Stomach (tissue), 4 donors: ENCODE data around the gene FBXO41.

Source experiments
- CTCF ChIP-seq, 7 experiments: fragments of 450-650 bp in 4 of 7; fragments of 200-600 bp in 3 of 7; sonication (generic) in 3 of 7; IDR thresholded peaks; one replicate each; pipeline ENCODE4 v1.5.1; 2016 to 2019; ENCODE audit warnings: antibody characterized with exemption in 7 of 7, control low read depth in 2 of 7, mild to moderate bottlenecking in 1 of 7
- EP300 ChIP-seq: sonication (generic); formaldehyde crosslinking; IDR thresholded peaks from one replicate; pipeline ENCODE4 v1.6.1; 2017; ENCODE audit warnings: antibody characterized with exemption
- POLR2A ChIP-seq, 4 donors: fragments of 450-650 bp; IDR thresholded peaks; one replicate each; pipeline ENCODE4 v1.6.1; 2016; ENCODE audit warnings: antibody characterized with exemption in 4 of 4, control low read depth in 2 of 4, mild to moderate bottlenecking in 1 of 4, moderate library complexity in 1 of 4
- POLR2AphosphoS5 ChIP-seq, 3 donors: sonication (generic); formaldehyde crosslinking; IDR thresholded peaks; one replicate each; pipeline ENCODE4 v1.6.1; 2016; ENCODE audit warnings: antibody characterized with exemption in 3 of 3

DNA sequence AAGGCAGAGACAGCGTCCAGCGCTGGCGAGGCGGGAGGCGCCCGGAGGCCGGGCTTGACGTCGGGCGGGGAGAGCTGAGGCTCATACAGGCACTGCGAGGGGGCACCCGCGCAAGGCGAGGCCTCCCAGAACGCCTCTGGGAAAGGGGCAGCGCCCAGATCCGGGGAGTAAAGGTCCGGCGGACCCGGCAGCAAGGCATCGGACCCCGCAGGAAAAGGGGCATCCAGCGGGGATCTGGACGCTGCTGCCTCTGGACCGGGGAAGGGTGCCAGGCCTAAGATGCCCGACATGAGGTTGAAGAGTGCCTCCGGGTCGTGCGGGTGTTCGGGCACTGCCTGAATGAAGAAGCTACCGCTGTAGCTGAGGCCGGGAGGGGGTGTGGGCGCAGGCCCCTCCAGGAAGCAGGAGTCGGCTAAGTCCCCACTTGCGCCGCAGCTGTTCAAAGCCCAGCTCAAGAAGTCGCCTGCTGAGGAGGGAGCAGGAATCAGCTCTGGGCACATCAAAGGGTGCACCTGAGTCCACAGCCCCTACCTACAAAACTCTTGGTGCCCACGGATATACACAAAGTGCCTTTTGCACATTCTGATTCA lies 8.1 kb upstream of the FBXO41 start:
- TF ChIP-seq CTCF (IDR thresholded peaks at IDR 0.05) (no peak), POLR2A (IDR thresholded peaks at IDR 0.05) (no peak), POLR2AphosphoS5 (IDR thresholded peaks at IDR 0.05) (no peak), EP300 (no peak)
